ENCODE measurements around the gene CSNK1G3. TPM values are rescaled to one million over a fixed set of nuclear protein-coding genes. Genes with fewer than 3 reads are reported as not detected.

Gene CSNK1G3
- total RNA-seq (2022; extraction: Qiagen RNA extraction; ENCODE audit: low read depth): 15.2 to 24.5 TPM (median 22.9 TPM) in 5 replicates

GRCh38 chr5:123511648-123512605 lies at the start of gene CSNK1G3:
Gene CSNK1G3, plus strand, starts transcription at chr5:123512177. Its CDS starts 33,487 bp downstream, at chr5:123545664.

Other genes starting within 250 kb of the CSNK1G3 start
- 6.6 to 11.4 TPM (median 9.7 TPM) in 5 replicates for gene CEP120, start 88.8 kb upstream of the CSNK1G3 start, total RNA-seq (2022; extraction: Qiagen RNA extraction; ENCODE audit: low read depth)